CD4-positive, alpha-beta T cell (primary cell): Measurements from ENCODE around the gene GCN1. TPM values are rescaled to one million over a fixed set of nuclear protein-coding genes. Genes with fewer than 3 reads are reported as not detected.

ENCODE experiments used
- ATAC-seq: fragments of 200-7000 bp; cut with Tn5 transposase; one replicate; pipeline ENCODE4 v1.10.0; 2022; ENCODE audit warnings: mild to moderate bottlenecking; ENCODE audit not compliant: poor library complexity
- CTCF ChIA-PET: fragments of 350-600 bp; sonication (Branson Sonifier 250); formaldehyde crosslinking; loops from one replicate; lab custom pipeline; 2021; ENCODE audit warnings: antibody characterized with exemption, inconsistent platforms; lab: Charles Lee
- POLR2A ChIA-PET: fragments of 350-600 bp; sonication (Branson Sonifier 250); formaldehyde crosslinking; loops from one replicate; lab custom pipeline; 2021; ENCODE audit warnings: antibody characterized with exemption, inconsistent platforms; lab: Charles Lee
- DNase-seq, 14 experiments: peaks; one replicate each; pipeline ENCODE4 v3.0.0-alpha.2; 2013 to 2020; ENCODE audit warnings: mixed read lengths in 2 of 14
- H3K27ac ChIP-seq, 2 donors: one replicate each; pipeline versions ENCODE4 v1.5.1 to v1.7.0; 2013; ENCODE audit warnings: low read length in 2 of 2, low read depth in 1 of 2, mild to moderate bottlenecking in 1 of 2
- H3K27me3 ChIP-seq, 2 experiments: 1 replicate in 1 of 2; 2 replicates in 1 of 2; pipeline versions ENCODE4 v1.6.1 to v1.7.0; 2013; ENCODE audit warnings: low read length in 2 of 2, control low read depth in 1 of 2, mild to moderate bottlenecking in 1 of 2, moderate library complexity in 1 of 2; ENCODE audit not compliant: insufficient read depth in 2 of 2, control insufficient read depth in 1 of 2
- H3K36me3 ChIP-seq: one replicate; pipeline ENCODE4 v1.6.1; 2013; ENCODE audit warnings: low read length, control low read depth; ENCODE audit not compliant: insufficient read depth
- H3K4me1 ChIP-seq: one replicate; pipeline ENCODE4 v1.6.1; 2013; ENCODE audit warnings: low read length, control low read depth; ENCODE audit not compliant: insufficient read depth
- H3K4me3 ChIP-seq: one replicate; pipeline ENCODE4 v1.5.1; 2013; ENCODE audit warnings: mild to moderate bottlenecking, low read length, moderate library complexity
- H3K9me3 ChIP-seq, 2 experiments: 1 replicate in 1 of 2; 2 replicates in 1 of 2; pipeline versions ENCODE4 v1.6.1 to v1.7.0; 2013; ENCODE audit warnings: low read length in 2 of 2, mild to moderate bottlenecking in 2 of 2, control low read depth in 1 of 2, moderate library complexity in 1 of 2; ENCODE audit not compliant: control insufficient read depth in 1 of 2, insufficient read depth in 1 of 2
- H3K27ac Mint-ChIP-seq: one replicate; pipeline ENCODE4 v1.8.0; 2020; ENCODE audit warnings: mixed read lengths
- H3K27me3 Mint-ChIP-seq: one replicate; pipeline ENCODE4 v1.8.0; 2021; ENCODE audit warnings: mixed read lengths
- H3K36me3 Mint-ChIP-seq: one replicate; pipeline ENCODE4 v1.8.0; 2021; ENCODE audit warnings: low read depth, mixed read lengths
- H3K4me1 Mint-ChIP-seq: one replicate; pipeline ENCODE4 v1.8.0; 2021; ENCODE audit warnings: low read depth, mixed read lengths
- H3K4me3 Mint-ChIP-seq: one replicate; pipeline ENCODE4 v1.8.0; 2020; ENCODE audit warnings: mild to moderate bottlenecking, mixed read lengths
- H3K9me3 Mint-ChIP-seq: one replicate; pipeline ENCODE4 v1.8.0; 2020; ENCODE audit warnings: mixed read lengths
- CTCF ChIP-seq: fragments of 200-600 bp; IDR thresholded peaks from one replicate; pipeline ENCODE4 v1.8.0; 2022; ENCODE audit warnings: antibody characterized with exemption, mild to moderate bottlenecking
- intact Hi-C, 2 experiments: fragments of 100-400 bp; cut with DNase I in 1 of 2; cut with micrococcal nuclease in 1 of 2; formaldehyde crosslinking; loops; one replicate each; pipeline versions ENCODE4 v1.15.1 to v1.9.0; 2023 to 2025; cut with DNase I, micrococcal nuclease
- total RNA-seq, 174 experiments: library from RNA in 2 of 174; stranded (reverse) in 2 of 174; gene quantifications; one replicate each; pipeline ENCODE4 v1.2.3 and lab custom pipeline; 2021 to 2026

Gene GCN1
- total RNA-seq, 2 experiments from 2014 or later = 121 to 128 TPM

- Histone ChIP-seq H3K4me3 (no peak overlapping the region), H3K27me3 (no peaks in the 10 kb centered on the region), H3K4me1 (peaks cover 95% of the 10 kb centered on the region), H3K36me3 (peaks cover 33% of the 10 kb centered on the region), H3K9me3 (no peaks in the 10 kb centered on the region), H3K27ac (no peak overlapping the region)
- ChIA-PET CTCF (interaction anchor here (0.6 to 1.2 kb wide), 3 partner anchors 10 to 26 kb away, joined by 3 to 4 read pairs (median 3); partner anchors contain the start of gene PXN), POLR2A (interaction anchor here (0.9 to 7.3 kb wide), 9 partner anchors 8 to 53 kb away, joined by 3 to 83 read pairs (median 6); partner anchors contain the start of genes PXN, RNU4-1, RNU4-2 and RPLP0)
- ATAC-seq (no peak), DNase-seq (no peak)
- Mint-ChIP-seq H3K27ac (peak overlapping the region; percentile 69), H3K9me3 (no peaks in the 10 kb centered on the region), H3K4me1 (peaks cover 79% of the 10 kb centered on the region), H3K4me3 (no peak overlapping the region), H3K27me3 (no peaks in the 10 kb centered on the region), H3K36me3 (peaks cover 39% of the 10 kb centered on the region)
- intact Hi-C loops = no loop called here
- TF ChIP-seq CTCF = no peak
Observed at GRCh38 chr12:120239776-120240494, 45.4 kb upstream of the GCN1 start.

- H3K36me3 Mint-ChIP-seq = peaks cover 35% of the 10 kb centered on the region
- peaks cover 99% of the 10 kb centered on the region for H3K4me1 ChIP-seq
- ATAC-seq (no peak), DNase-seq (no peak)
- ChIA-PET CTCF (interaction anchor here (0.6 to 1.6 kb wide), 4 partner anchors 11 to 27 kb away, joined by 3 to 7 read pairs (median 4); partner anchors contain the start of gene PXN), POLR2A (interaction anchor here (0.9 to 7.3 kb wide), 8 partner anchors 8 to 53 kb away, joined by 3 to 83 read pairs (median 8); partner anchors contain the start of genes PXN, RNU4-2 and RPLP0)
- peak overlapping the region; percentile 86 for H3K27ac Mint-ChIP-seq
- no peaks in the 10 kb centered on the region for H3K27me3 Mint-ChIP-seq
- H3K36me3 ChIP-seq = peaks cover 32% of the 10 kb centered on the region
- no peak overlapping the region for H3K27ac ChIP-seq
- H3K4me3 Mint-ChIP-seq = no peak overlapping the region
- no peaks in the 10 kb centered on the region for H3K9me3 ChIP-seq
- H3K27me3 ChIP-seq = no peaks in the 10 kb centered on the region
- H3K4me3 ChIP-seq = no peak overlapping the region
- peaks cover 82% of the 10 kb centered on the region for H3K4me1 Mint-ChIP-seq
- TF ChIP-seq CTCF = no peak
- intact Hi-C loops = no loop called here
- no peaks in the 10 kb centered on the region for H3K9me3 Mint-ChIP-seq
Observed at GRCh38 chr12:120238839-120239445, 44.4 kb upstream of the GCN1 start.

GRCh38 chr12:120238217-120238616 lies 43.7 kb upstream of the GCN1 start:
- intact Hi-C loops = no loop called here
- CTCF ChIA-PET = interaction anchor here (0.6 to 1.7 kb wide), 4 partner anchors 10 to 95 kb away, joined by 3 to 7 read pairs (median 6); partner anchors contain the start of gene PXN
- Mint-ChIP-seq H3K36me3 (peaks cover 29% of the 10 kb centered on the region), H3K9me3 (no peaks in the 10 kb centered on the region), H3K27ac (peak overlapping the region; percentile 86), H3K4me3 (no peak overlapping the region), H3K4me1 (peaks cover 82% of the 10 kb centered on the region), H3K27me3 (no peaks in the 10 kb centered on the region)
- DNase-seq (no peak), ATAC-seq (no peak)
- Histone ChIP-seq H3K27me3 (no peaks in the 10 kb centered on the region), H3K27ac (peak overlapping the region in 1 of 2 donors; percentile 17), H3K9me3 (no peaks in the 10 kb centered on the region), H3K4me3 (no peak overlapping the region), H3K36me3 (peaks cover 27% of the 10 kb centered on the region), H3K4me1 (peaks cover 99% of the 10 kb centered on the region)
- POLR2A ChIA-PET = interaction anchor here (1.2 to 7.3 kb wide), 6 partner anchors 10 to 54 kb away, joined by 3 to 83 read pairs (median 11); partner anchors contain the start of genes PXN, RNU4-1, RNU4-2 and RPLP0
- TF ChIP-seq CTCF = no peak
